ENCODE results near the gene SLC39A11. TPM values are rescaled to one million over a fixed set of nuclear protein-coding genes. Genes with fewer than 3 reads are reported as not detected.

The SLC39A11 gene
- total RNA-seq, 1 experiment from 2014 or later: 15.2 TPM

GRCh38 chr17:72860778-72861177, 231.7 kb downstream of the SLC39A11 start:
- no peak overlapping the region for H3K4ac ChIP-seq (ENCODE audit: low read depth, low read length)
- no peak overlapping the region for H2BK120ac ChIP-seq (ENCODE audit: low read depth, low read length, poor library complexity, severe bottlenecking)
- H3K9me3 ChIP-seq (ENCODE audit: control insufficient read depth, low read depth, low read length): no peaks in the 10 kb centered on the region
- no peak overlapping the region for H2AFZ ChIP-seq (ENCODE audit: low read length)
- no peak overlapping the region for H3K18ac ChIP-seq (ENCODE audit: insufficient read length, low read depth, low read length)
- no peak overlapping the region for H3T11ph ChIP-seq (ENCODE audit: low read length)
- H4K20me1 ChIP-seq (ENCODE audit: control insufficient read depth, insufficient read depth, insufficient read length): no peaks in the 10 kb centered on the region
- H4K91ac ChIP-seq (ENCODE audit: insufficient read length, low read depth, low read length): no peak overlapping the region
- H3K36me3 Mint-ChIP-seq (ENCODE audit: insufficient read depth in 1 of 3, low read depth in 3 of 3): peaks cover 0 to 4% (median 3%) of the 10 kb centered on the region in 3 experiments; a peak in 6 of 7 replicates
- no peak overlapping the region for H2AK5ac ChIP-seq (ENCODE audit: insufficient read length, low read length)
- no peak overlapping the region for H2BK12ac ChIP-seq (ENCODE audit: insufficient read length, low read depth, low read length)
- no peaks in the 10 kb centered on the region for H3K23me2 ChIP-seq (ENCODE audit: insufficient read length, low read depth, low read length, poor library complexity, severe bottlenecking)
- no peak overlapping the region for H3K9ac ChIP-seq (ENCODE audit: extremely low read depth, insufficient read length, low read length)
- WGBS (ENCODE audit: extremely low coverage, insufficient read length, low lambda C conversion rate): no CpG with 5 or more reads among the region's 5 CpGs
- no peak overlapping the region for H2BK5ac ChIP-seq (ENCODE audit: insufficient read length, low read length)
- no peak overlapping the region for H3K27ac Mint-ChIP-seq
- H4K8ac ChIP-seq (replicated peaks; ENCODE audit: insufficient read length, low read depth, low read length): no peak overlapping the region
- no peak overlapping the region for H2BK20ac ChIP-seq (ENCODE audit: low read depth, low read length, poor library complexity, severe bottlenecking)
- no peak overlapping the region for H3K14ac ChIP-seq (ENCODE audit: insufficient read depth, low read length)
- H3K79me1 ChIP-seq (ENCODE audit: insufficient read depth, low read depth, low read length, poor library complexity, severe bottlenecking): no peaks in the 10 kb centered on the region
- H3K27me3 Mint-ChIP-seq (ENCODE audit: low read depth): no peaks in the 10 kb centered on the region; the same call in 1 of the 2 replicates
- H3K4me3 Mint-ChIP-seq: no peak overlapping the region
- no peak for DNase-seq
- peaks cover 4% of the 10 kb centered on the region in 2 experiments for H3K9me3 Mint-ChIP-seq
- TF ChIP-seq, protein P1, sequence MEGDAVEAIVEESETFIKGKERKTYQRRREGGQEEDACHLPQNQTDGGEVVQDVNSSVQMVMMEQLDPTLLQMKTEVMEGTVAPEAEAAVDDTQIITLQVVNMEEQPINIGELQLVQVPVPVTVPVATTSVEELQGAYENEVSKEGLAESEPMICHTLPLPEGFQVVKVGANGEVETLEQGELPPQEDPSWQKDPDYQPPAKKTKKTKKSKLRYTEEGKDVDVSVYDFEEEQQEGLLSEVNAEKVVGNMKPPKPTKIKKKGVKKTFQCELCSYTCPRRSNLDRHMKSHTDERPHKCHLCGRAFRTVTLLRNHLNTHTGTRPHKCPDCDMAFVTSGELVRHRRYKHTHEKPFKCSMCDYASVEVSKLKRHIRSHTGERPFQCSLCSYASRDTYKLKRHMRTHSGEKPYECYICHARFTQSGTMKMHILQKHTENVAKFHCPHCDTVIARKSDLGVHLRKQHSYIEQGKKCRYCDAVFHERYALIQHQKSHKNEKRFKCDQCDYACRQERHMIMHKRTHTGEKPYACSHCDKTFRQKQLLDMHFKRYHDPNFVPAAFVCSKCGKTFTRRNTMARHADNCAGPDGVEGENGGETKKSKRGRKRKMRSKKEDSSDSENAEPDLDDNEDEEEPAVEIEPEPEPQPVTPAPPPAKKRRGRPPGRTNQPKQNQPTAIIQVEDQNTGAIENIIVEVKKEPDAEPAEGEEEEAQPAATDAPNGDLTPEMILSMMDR (conservative IDR thresholded peaks at IDR 0.05): no peak
- no peaks in the 10 kb centered on the region for H3K4me1 ChIP-seq (ENCODE audit: insufficient read depth, low read length)
- no peak overlapping the region for H2BK15ac ChIP-seq (ENCODE audit: low read depth, low read length)
- peaks cover 3 to 7% of the 10 kb centered on the region in 2 experiments for H3K4me1 Mint-ChIP-seq
- no peaks in the 10 kb centered on the region for H3K27me3 ChIP-seq (ENCODE audit: insufficient read depth, low read length)
- no peak overlapping the region for H3K4me2 ChIP-seq (ENCODE audit: insufficient read depth, insufficient read length, low read length)
- H4K5ac ChIP-seq (ENCODE audit: insufficient read length, low read depth, low read length): no peak overlapping the region
- H3K56ac ChIP-seq (ENCODE audit: insufficient read length, low read depth, low read length): no peak overlapping the region
- H3K27ac ChIP-seq (ENCODE audit: insufficient read length, low read depth, low read length): no peak overlapping the region
- no peaks in the 10 kb centered on the region for H3K79me2 ChIP-seq (ENCODE audit: insufficient read depth, low read length)
- H3K23ac ChIP-seq (ENCODE audit: insufficient read length, low read depth, low read length): no peak overlapping the region
